Fibroblast of mammary gland (primary cell): ENCODE results near the gene GPD2.

Experiments
- DNase-seq: peaks from one replicate; pipeline ENCODE4 v3.0.0-alpha.2; 2010; ENCODE audit warnings: low read depth
- H3K4me3 ChIP-seq: 2 replicates; pipeline ENCODE4 v1.5.1; 2011; ENCODE audit warnings: low read depth, mild to moderate bottlenecking, low read length, moderate library complexity; ENCODE audit not compliant: control insufficient read depth
- CTCF ChIP-seq: conservative IDR thresholded peaks from 2 replicates; pipeline ENCODE4 v1.5.1; 2011; ENCODE audit warnings: low read depth, low read length, inconsistent platforms; ENCODE audit not compliant: control insufficient read depth, insufficient read depth

The GPD2 gene

GRCh38 chr2:156483741-156484173 is 47.6 kb downstream of the GPD2 start:
- H3K4me3 ChIP-seq = no peak overlapping the region
- DNase-seq = no peak
- no peak for TF ChIP-seq CTCF

GRCh38 chr2:156486147-156486546 is 50.0 kb downstream of the GPD2 start:
- TF ChIP-seq CTCF = no peak
- peak; percentile 72 for DNase-seq
- H3K4me3 ChIP-seq = no peak overlapping the region

- no peak for DNase-seq
- no peak for TF ChIP-seq CTCF
- no peak overlapping the region for H3K4me3 ChIP-seq
Observed at GRCh38 chr2:156486614-156487013, 50.4 kb downstream of the GPD2 start.

GRCh38 chr2:156489195-156489594 is 53.0 kb downstream of the GPD2 start:
- no peak for DNase-seq
- no peak overlapping the region for H3K4me3 ChIP-seq
- TF ChIP-seq CTCF = no peak

- no peak overlapping the region for H3K4me3 ChIP-seq
- no peak for TF ChIP-seq CTCF
- DNase-seq = no peak
Observed at GRCh38 chr2:156489750-156490465, 53.7 kb downstream of the GPD2 start.

- no peak for DNase-seq
- no peak overlapping the region for H3K4me3 ChIP-seq
- no peak for TF ChIP-seq CTCF
Observed at GRCh38 chr2:156490466-156490840, 54.3 kb downstream of the GPD2 start.

- DNase-seq = no peak
- H3K4me3 ChIP-seq = no peak overlapping the region
- TF ChIP-seq CTCF = no peak
Observed at GRCh38 chr2:156491176-156491575, 55.0 kb downstream of the GPD2 start.
